ENCODE data around the gene TM9SF2. TPM values are rescaled to one million over a fixed set of nuclear protein-coding genes. Genes with fewer than 3 reads are reported as not detected.

Gene TM9SF2
- total RNA-seq, 1 experiment from 2014 or later = 84.0 TPM

GRCh38 chr13:99540530-99540929 is 39.3 kb downstream of the TM9SF2 start:
- ChIA-PET CTCF (no interaction called here), POLR2A (no interaction called here)
- TF ChIP-seq NFE2L1 (CRISPR knock-in tag; IDR thresholded peaks at IDR 0.05) (no peak), EMX1 (CRISPR knock-in tag; IDR thresholded peaks at IDR 0.05) (no peak), AFF4 (CRISPR knock-in tag; IDR thresholded peaks at IDR 0.05; ENCODE audit: borderline replicate concordance) (no peak), GABPB1 (CRISPR knock-in tag; IDR thresholded peaks at IDR 0.05) (no peak), FOXP4 (CRISPR knock-in tag; IDR thresholded peaks at IDR 0.05) (no peak), ZMAT4 (CRISPR knock-in tag; IDR thresholded peaks at IDR 0.05) (no peak), ZNF263 (CRISPR knock-in tag; IDR thresholded peaks at IDR 0.05; ENCODE audit: low read depth) (no peak), ESRRA (CRISPR knock-in tag; IDR thresholded peaks at IDR 0.05; ENCODE audit: borderline replicate concordance) (no peak), FOXK1 (CRISPR knock-in tag; IDR thresholded peaks at IDR 0.05) (no peak), NR1H2 (CRISPR knock-in tag; IDR thresholded peaks at IDR 0.05) (no peak), KAT7 (CRISPR knock-in tag; IDR thresholded peaks at IDR 0.05; ENCODE audit: borderline replicate concordance) (no peak), MLX (CRISPR knock-in tag; IDR thresholded peaks at IDR 0.05) (no peak), ATF1 (CRISPR knock-in tag; IDR thresholded peaks at IDR 0.05) (no peak), CTCF (IDR thresholded peaks at IDR 0.05) (no peak), PREB (CRISPR knock-in tag; IDR thresholded peaks at IDR 0.05; ENCODE audit: borderline replicate concordance) (no peak), ZNF219 (CRISPR knock-in tag; IDR thresholded peaks at IDR 0.05; ENCODE audit: borderline replicate concordance) (no peak), NFATC4 (CRISPR knock-in tag; IDR thresholded peaks at IDR 0.05) (no peak)
- no peak overlapping the region for H3K27ac Mint-ChIP-seq
- H3K36me3 Mint-ChIP-seq = peaks cover 44% of the 10 kb centered on the region
- DNase-seq (ENCODE audit: low spot score) (no peak), ATAC-seq (no peak)
- H3K27me3 Mint-ChIP-seq (ENCODE audit: low read depth) = no peaks in the 10 kb centered on the region
- H3K4me3 Mint-ChIP-seq = no peak overlapping the region
- H3K4me1 Mint-ChIP-seq = peaks cover 6% of the 10 kb centered on the region
- no peaks in the 10 kb centered on the region for H3K9me3 Mint-ChIP-seq

Data from WTC11 (cell line).